Fibroblast of pulmonary artery (primary cell): ENCODE measurements around the gene STAMBPL1.

Experiments
- DNase-seq: peaks from one replicate; pipeline ENCODE4 v3.0.0-alpha.2; 2010; ENCODE audit warnings: low read depth
- H3K4me3 ChIP-seq: replicated peaks from 2 replicates; pipeline ENCODE4 v1.5.1; 2011; ENCODE audit warnings: low read depth, mild to moderate bottlenecking, control low read depth, low read length, moderate library complexity
- TF ChIP-seq, protein P1 (sequence below): IDR thresholded peaks from 2 replicates; pipeline ENCODE4 v1.5.1; 2011; ENCODE audit warnings: mild to moderate bottlenecking, control low read depth, low read length, inconsistent platforms; ENCODE audit errors: missing control alignments

STAMBPL1 gene

DNA sequence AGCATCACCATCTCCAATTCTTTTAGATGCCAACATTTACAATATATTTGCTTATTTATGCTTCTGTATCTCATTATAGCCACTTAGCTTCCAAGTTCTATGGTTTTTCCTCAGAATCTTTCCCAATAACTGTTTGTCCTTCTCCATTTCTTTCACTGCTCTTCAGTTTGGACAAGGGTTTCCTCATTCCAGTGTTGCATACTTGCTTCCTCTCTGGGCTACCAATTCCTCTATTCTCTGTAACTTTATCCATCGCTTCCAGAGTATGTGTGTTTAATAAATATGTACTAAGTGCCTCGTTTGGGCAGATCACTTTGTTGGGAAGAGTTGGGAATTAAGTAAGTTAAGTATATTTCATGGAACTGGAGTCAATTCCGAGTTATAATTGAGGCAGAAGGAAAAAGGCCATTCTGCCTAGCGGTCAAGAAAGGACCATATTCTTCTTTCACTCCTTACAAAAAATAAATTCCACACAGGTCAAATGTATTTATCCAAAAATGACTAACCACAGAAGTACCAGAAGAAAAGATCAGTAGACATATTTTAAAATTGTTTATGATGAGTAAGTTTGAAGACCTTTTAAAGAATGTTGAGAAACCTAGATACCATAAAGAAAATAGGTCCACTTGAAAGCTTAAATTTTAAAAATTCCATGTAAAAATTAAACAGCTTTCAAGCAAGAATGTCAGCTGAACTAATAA lies 10.8 kb downstream of the STAMBPL1 start:
- no peak overlapping the region for H3K4me3 ChIP-seq
- DNase-seq, result no peak
- TF ChIP-seq, protein P1, sequence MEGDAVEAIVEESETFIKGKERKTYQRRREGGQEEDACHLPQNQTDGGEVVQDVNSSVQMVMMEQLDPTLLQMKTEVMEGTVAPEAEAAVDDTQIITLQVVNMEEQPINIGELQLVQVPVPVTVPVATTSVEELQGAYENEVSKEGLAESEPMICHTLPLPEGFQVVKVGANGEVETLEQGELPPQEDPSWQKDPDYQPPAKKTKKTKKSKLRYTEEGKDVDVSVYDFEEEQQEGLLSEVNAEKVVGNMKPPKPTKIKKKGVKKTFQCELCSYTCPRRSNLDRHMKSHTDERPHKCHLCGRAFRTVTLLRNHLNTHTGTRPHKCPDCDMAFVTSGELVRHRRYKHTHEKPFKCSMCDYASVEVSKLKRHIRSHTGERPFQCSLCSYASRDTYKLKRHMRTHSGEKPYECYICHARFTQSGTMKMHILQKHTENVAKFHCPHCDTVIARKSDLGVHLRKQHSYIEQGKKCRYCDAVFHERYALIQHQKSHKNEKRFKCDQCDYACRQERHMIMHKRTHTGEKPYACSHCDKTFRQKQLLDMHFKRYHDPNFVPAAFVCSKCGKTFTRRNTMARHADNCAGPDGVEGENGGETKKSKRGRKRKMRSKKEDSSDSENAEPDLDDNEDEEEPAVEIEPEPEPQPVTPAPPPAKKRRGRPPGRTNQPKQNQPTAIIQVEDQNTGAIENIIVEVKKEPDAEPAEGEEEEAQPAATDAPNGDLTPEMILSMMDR, result no peak

DNA sequence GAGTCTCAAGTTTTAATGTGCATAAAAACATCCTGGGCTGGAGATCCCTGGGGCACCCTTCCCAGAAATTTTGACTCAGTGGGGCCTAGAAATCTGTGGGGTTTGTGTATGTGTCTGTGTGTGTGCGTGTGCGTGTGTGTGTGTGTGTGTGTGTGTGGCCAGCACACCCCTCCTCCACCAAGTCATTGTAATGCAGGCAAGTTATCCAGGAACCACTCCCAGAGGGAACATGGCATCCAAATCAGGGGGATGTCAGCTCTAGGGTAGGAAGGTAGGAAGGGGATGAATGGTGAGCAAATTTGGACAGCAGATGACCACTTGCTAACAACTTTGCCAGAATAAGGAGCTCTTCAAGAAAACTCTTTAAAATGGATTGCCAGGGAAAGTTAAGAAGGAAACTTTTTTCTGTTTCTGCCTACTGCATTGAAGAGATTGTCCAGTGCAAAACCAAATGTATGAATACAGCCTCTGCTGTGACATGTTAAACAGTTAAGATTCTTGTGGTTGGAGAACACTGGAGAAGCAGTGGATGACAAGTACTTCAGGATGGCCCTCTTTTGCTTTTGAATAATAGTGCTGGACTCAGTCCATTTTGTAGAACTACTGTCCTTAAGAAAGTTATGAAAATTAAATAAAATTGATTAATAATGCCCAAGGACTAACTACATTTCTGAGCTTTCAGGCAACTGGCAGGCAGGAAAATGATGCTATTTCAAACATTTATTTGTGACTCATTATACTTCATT lies 12.3 kb downstream of the STAMBPL1 start:
- DNase-seq, result no peak
- TF ChIP-seq, protein P1, result no peak
- no peak overlapping the region for H3K4me3 ChIP-seq

DNA sequence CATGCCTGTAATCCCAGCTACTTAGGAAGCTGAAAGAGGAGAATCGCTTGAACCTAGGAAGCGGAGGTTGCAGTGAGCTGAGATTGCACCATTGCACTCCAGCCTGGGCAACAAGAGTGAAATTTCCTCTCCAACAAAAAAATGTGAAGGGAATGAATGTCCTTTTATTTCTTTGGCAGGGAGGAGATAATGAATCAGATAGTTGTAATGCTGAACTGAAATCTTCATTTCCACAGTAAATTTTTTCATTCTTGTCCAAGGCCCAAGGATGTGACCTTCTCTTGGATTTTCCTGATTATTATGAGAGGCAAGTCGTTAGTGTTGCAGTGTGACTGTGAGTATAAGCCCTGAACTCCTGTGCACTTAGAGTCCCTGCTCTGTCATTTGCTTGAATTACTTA lies 13.6 kb downstream of the STAMBPL1 start:
- no peak for DNase-seq
- TF ChIP-seq, protein P1, result no peak
- no peak overlapping the region for H3K4me3 ChIP-seq

DNA sequence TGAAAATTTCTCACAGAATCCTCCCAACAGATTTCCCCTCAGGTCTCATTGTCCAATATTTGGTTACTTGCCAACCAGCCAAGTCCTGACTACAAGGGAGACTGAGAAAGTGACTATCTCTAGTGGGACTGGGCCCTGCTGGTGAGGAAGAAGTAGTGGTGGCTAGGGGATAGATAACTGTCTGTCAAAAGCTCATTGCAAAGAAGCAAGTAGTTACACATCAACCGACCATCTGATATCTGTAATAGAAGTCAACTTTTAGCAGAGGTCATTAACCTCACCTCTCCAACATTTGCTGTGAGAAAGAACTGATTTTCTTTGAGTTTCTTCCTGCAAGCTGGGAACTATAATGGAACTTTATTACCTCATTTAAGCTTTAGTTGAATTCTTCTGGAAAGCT lies 15.2 kb downstream of the STAMBPL1 start:
- H3K4me3 ChIP-seq, result no peak overlapping the region
- no peak for DNase-seq

DNA sequence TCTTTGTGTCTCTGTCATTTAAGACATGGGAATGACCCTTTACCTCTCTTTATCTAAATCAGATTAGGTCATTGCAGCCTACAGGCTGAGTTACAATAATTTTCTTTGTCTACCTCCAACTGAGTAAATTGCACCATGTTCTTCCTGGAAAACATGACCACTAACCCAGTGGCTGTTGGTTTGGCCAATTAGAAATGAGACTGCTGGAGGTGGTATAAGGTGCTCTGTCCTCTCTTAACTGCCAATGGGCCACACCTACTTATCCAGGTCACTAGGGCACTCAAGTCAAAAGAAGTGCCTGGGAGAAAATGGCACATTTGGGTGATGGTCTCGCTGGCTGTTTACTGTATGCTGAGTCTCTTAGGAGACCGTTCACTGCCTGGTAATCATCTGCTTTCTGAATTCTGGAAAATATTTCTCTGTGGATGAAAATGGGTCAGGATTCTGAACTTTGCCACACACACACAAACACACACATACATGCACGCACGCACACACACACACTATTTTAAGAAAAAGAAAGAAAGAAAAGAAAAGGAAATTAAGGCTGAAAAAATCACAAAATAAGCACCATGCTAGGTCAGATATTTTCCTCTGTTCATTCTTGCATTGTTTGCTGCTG lies 16.4 kb downstream of the STAMBPL1 start:
- no peak overlapping the region for H3K4me3 ChIP-seq
- no peak for DNase-seq
- TF ChIP-seq, protein P1, result no peak

More for the DNA sequence above, 15.2 kb downstream of the STAMBPL1 start:
- TF ChIP-seq, protein P1, result no peak

DNA sequence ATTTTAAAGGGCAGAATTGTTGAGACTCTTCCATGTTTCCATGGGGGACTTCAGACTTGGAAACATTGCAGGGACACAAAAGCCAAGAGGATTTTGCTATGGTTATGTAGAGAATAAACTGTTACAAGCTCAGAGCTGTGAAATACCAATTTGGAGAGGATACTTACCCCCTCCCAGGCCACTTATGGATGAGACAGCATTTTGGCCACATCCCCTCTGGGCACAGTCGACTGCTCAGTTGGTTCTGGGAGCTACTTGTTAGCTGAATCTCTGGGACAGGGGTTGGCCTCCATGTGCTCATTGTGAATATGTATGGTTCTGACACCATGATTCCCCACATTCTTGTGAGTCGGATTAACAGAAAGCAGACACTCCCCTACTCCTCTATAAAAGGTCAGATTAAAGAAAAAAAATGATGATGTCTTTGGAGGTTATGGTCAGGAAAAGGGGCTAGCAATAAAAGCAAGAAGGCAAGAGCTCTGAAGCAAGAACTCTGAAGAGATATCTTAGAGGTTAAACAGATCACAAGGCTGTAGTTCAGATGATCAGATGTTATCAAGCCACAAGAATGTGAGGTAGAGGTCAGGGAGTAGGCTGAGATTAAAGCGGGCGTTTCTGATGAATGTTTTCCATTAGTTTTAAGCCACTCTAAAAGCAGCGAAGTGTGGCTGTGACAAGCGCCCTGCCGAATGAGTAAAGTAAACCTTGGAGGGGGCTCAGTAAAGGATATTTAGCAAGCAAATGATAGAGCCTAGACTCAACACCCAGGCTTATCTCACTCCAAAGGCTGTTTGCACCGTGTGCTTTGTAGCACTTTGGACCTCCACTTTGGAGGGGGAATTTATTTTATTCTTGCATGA lies 17.2 kb downstream of the STAMBPL1 start:
- TF ChIP-seq, protein P1, result no peak
- no peak overlapping the region for H3K4me3 ChIP-seq

More for the DNA sequence above, 17.2 kb downstream of the STAMBPL1 start:
- DNase-seq, result no peak
